Measurements from ENCODE around the gene IL20RB.
"Not testable (repeated sequence)": the region's sequence is repeated elsewhere in the genome, so short reads cannot be mapped to it uniquely, and the experiment has no call there.

IL20RB gene

GRCh38 chr3:137013951-137014688 is 56.3 kb downstream of the IL20RB start:
- H3K4me3 ChIP-seq (ENCODE audit: low read length) = no peak overlapping the region
- peak; percentile 67 for DNase-seq (ENCODE audit: low read depth, low spot score)

GRCh38 chr3:137017316-137017715 is 59.5 kb downstream of the IL20RB start:
- not testable (repeated sequence) for DNase-seq (ENCODE audit: low read depth, low spot score); H3K4me3 ChIP-seq (ENCODE audit: low read length)

GRCh38 chr3:137020315-137020714 is 62.5 kb downstream of the IL20RB start:
- no peak for DNase-seq (ENCODE audit: low read depth, low spot score)
- H3K4me3 ChIP-seq (ENCODE audit: low read length) = no peak overlapping the region

- H3K4me3 ChIP-seq (ENCODE audit: low read length) = no peak overlapping the region
- DNase-seq (ENCODE audit: low read depth, low spot score) = no peak
Observed at GRCh38 chr3:137020888-137021287, 63.1 kb downstream of the IL20RB start.

- H3K4me3 ChIP-seq (ENCODE audit: low read length) = no peak overlapping the region
- DNase-seq (ENCODE audit: low read depth, low spot score) = no peak
Observed at GRCh38 chr3:137024348-137024747, 66.6 kb downstream of the IL20RB start.

- no peak for DNase-seq (ENCODE audit: low read depth, low spot score)
- H3K4me3 ChIP-seq (ENCODE audit: low read length) = no peak overlapping the region
Observed at GRCh38 chr3:137026701-137027100, 68.9 kb downstream of the IL20RB start.

GRCh38 chr3:137032465-137033120 is 74.8 kb downstream of the IL20RB start:
- peak; percentile 53 for DNase-seq (ENCODE audit: low read depth, low spot score)
- H3K4me3 ChIP-seq (ENCODE audit: low read length) = no peak overlapping the region

GRCh38 chr3:137035631-137036030 is 77.8 kb downstream of the IL20RB start:
- H3K4me3 ChIP-seq (ENCODE audit: low read length) = no peak overlapping the region
- peak; percentile 29 for DNase-seq (ENCODE audit: low read depth, low spot score)

- DNase-seq (ENCODE audit: low read depth, low spot score) = no peak
- no peak overlapping the region for H3K4me3 ChIP-seq (ENCODE audit: low read length)
Observed at GRCh38 chr3:137039570-137039969, 81.8 kb downstream of the IL20RB start.

GRCh38 chr3:137041251-137041650 is 83.5 kb downstream of the IL20RB start:
- H3K4me3 ChIP-seq (ENCODE audit: low read length) = no peak overlapping the region
- no peak for DNase-seq (ENCODE audit: low read depth, low spot score)

GRCh38 chr3:137041686-137042085 is 83.9 kb downstream of the IL20RB start:
- no peak for DNase-seq (ENCODE audit: low read depth, low spot score)
- H3K4me3 ChIP-seq (ENCODE audit: low read length) = no peak overlapping the region

GRCh38 chr3:137046747-137047146 is 89.0 kb downstream of the IL20RB start:
- DNase-seq (ENCODE audit: low read depth, low spot score) = no peak
- H3K4me3 ChIP-seq (ENCODE audit: low read length) = no peak overlapping the region

GRCh38 chr3:137047240-137047639 is 89.5 kb downstream of the IL20RB start:
- no peak for DNase-seq (ENCODE audit: low read depth, low spot score)

GRCh38 chr3:137050281-137050680 is 92.5 kb downstream of the IL20RB start:
- H3K4me3 ChIP-seq (ENCODE audit: low read length) = no peak overlapping the region
- DNase-seq (ENCODE audit: low read depth, low spot score) = no peak

More at GRCh38 chr3:137047240-137047639, 89.5 kb downstream of the IL20RB start:
- no peak overlapping the region for H3K4me3 ChIP-seq (ENCODE audit: low read length)

- DNase-seq (ENCODE audit: low read depth, low spot score) = no peak
- H3K4me3 ChIP-seq (ENCODE audit: low read length) = no peak overlapping the region
Observed at GRCh38 chr3:137052298-137052697, 94.5 kb downstream of the IL20RB start.

All from Jurkat, Clone E6-1 (cell line).